Astrocyte of the spinal cord (primary cell): ENCODE data around the gene LY6G5C.

ENCODE experiments used
- DNase-seq: peaks from one replicate; pipeline ENCODE4 v3.0.0; 2011; ENCODE audit warnings: low read depth, low spot score
- H3K4me3 ChIP-seq: 2 replicates; pipeline ENCODE4 v1.5.1; 2011; ENCODE audit warnings: low read depth, mild to moderate bottlenecking, low read length, moderate library complexity
- CTCF ChIP-seq: IDR thresholded peaks from 2 replicates; pipeline ENCODE4 v1.5.1; 2012; ENCODE audit warnings: low read depth, mild to moderate bottlenecking, low read length, inconsistent platforms
- in situ Hi-C: cut with HindIII; loops from 2 replicates; pipeline ENCODE4 v1.10.0; 2017; ENCODE audit warnings: low sequenced_read_pairs

Gene LY6G5C

GRCh38 chr6:31727034-31727716, 46.3 kb upstream of the LY6G5C start:
- in situ Hi-C loops, result no loop called here
- no peak overlapping the region for H3K4me3 ChIP-seq
- no peak for TF ChIP-seq CTCF
- no peak for DNase-seq

GRCh38 chr6:31725502-31726350, 44.9 kb upstream of the LY6G5C start:
- no peak for DNase-seq
- H3K4me3 ChIP-seq, result no peak overlapping the region
- no peak for TF ChIP-seq CTCF
- in situ Hi-C loops, result no loop called here

- in situ Hi-C loops, result no loop called here
- H3K4me3 ChIP-seq, result no peak overlapping the region
- no peak for DNase-seq
- TF ChIP-seq CTCF, result no peak
Observed at GRCh38 chr6:31723980-31724691, 43.3 kb upstream of the LY6G5C start.

- in situ Hi-C loops, result no loop called here
- no peak within 1 kb of the TSS for H3K4me3 ChIP-seq
- no peak for DNase-seq
- no peak for TF ChIP-seq CTCF
Observed at GRCh38 chr6:31723245-31723979, 42.5 kb upstream of the LY6G5C start, which contains the start of gene MPIG6B. Gene MPIG6B, plus strand, starts transcription at chr6:31723373. Its CDS starts 11 bp downstream, at chr6:31723384.

GRCh38 chr6:31722173-31722572, 41.3 kb upstream of the LY6G5C start:
- TF ChIP-seq CTCF, result no peak
- H3K4me3 ChIP-seq, result no peak overlapping the region
- in situ Hi-C loops, result no loop called here
- DNase-seq, result no peak
